HG03103 (cell line): Measurements from ENCODE around the gene RFX7.
A peak's percentile ranks its signal among the peaks of the same experiment; 100 is the strongest.
"Not testable (repeated sequence)": the region's sequence is repeated elsewhere in the genome, so short reads cannot be mapped to it uniquely, and the experiment has no call there.

Source experiments
- ATAC-seq: cut with Tn5 transposase; IDR thresholded peaks from one replicate; pipeline ENCODE4 v1.9.1; 2021; ENCODE audit warnings: low read depth; ENCODE audit not compliant: unreplicated experiment

RFX7 gene

GRCh38 chr15:56208185-56208584 lies 35.5 kb downstream of the RFX7 start:
- ATAC-seq = no peak

GRCh38 chr15:56207711-56208110 lies 36.0 kb downstream of the RFX7 start:
- ATAC-seq = no peak

GRCh38 chr15:56207092-56207491 lies 36.6 kb downstream of the RFX7 start:
- ATAC-seq = peak; percentile 58

GRCh38 chr15:56205061-56205876 lies 38.4 kb downstream of the RFX7 start:
- ATAC-seq = no peak

GRCh38 chr15:56203312-56203922 lies 40.3 kb downstream of the RFX7 start:
- not testable (repeated sequence) for ATAC-seq

- ATAC-seq = no peak
Observed at GRCh38 chr15:56202701-56203100, 41.0 kb downstream of the RFX7 start.

- no peak for ATAC-seq
Observed at GRCh38 chr15:56199038-56199437, 44.6 kb downstream of the RFX7 start.

GRCh38 chr15:56194035-56194434 lies 49.6 kb downstream of the RFX7 start:
- ATAC-seq = no peak

- no peak for ATAC-seq
Observed at GRCh38 chr15:56192659-56193442, 50.8 kb downstream of the RFX7 start.

- no peak for ATAC-seq
Observed at GRCh38 chr15:56187665-56188064, 56.0 kb downstream of the RFX7 start.

- ATAC-seq = no peak
Observed at GRCh38 chr15:56185980-56186379, 57.7 kb downstream of the RFX7 start.

- no peak for ATAC-seq
Observed at GRCh38 chr15:56184516-56184915, 59.2 kb downstream of the RFX7 start.

GRCh38 chr15:56180851-56181250 lies 62.8 kb downstream of the RFX7 start:
- no peak for ATAC-seq

GRCh38 chr15:56176996-56177395 lies 66.7 kb downstream of the RFX7 start:
- ATAC-seq = no peak

- ATAC-seq = no peak
Observed at GRCh38 chr15:56175788-56176187, 67.9 kb downstream of the RFX7 start.

- no peak for ATAC-seq
Observed at GRCh38 chr15:56174649-56175048, 69.0 kb downstream of the RFX7 start.

GRCh38 chr15:56168394-56168793 lies 75.3 kb downstream of the RFX7 start:
- no peak for ATAC-seq

GRCh38 chr15:56165234-56165633 lies 78.4 kb downstream of the RFX7 start:
- ATAC-seq = no peak

- no peak for ATAC-seq
Observed at GRCh38 chr15:56160966-56161365, 82.7 kb downstream of the RFX7 start.

GRCh38 chr15:56156877-56157276 lies 86.8 kb downstream of the RFX7 start:
- no peak for ATAC-seq

GRCh38 chr15:56155278-56155677 lies 88.4 kb downstream of the RFX7 start:
- ATAC-seq = not testable (repeated sequence)
